Stimulated activated naive CD8-positive, alpha-beta T cell treated with anti-CD3 and anti-CD28 coated beads, Interleukin-15, amount 100 ng/mL, for 72 hours (primary cell): ENCODE measurements around the gene IRF2BPL.
A peak's percentile ranks its signal among the peaks of the same experiment; 100 is the strongest.

Experiments used
- ATAC-seq: fragments of 150-1000 bp; cut with Tn5 transposase; 2 replicates; pipeline ENCODE4 v1.10.0; 2021; ENCODE audit warnings: mild to moderate bottlenecking, moderate library complexity
- DNase-seq, 2 donors: peaks; one replicate each; pipeline ENCODE4 v3.0.0; 2021 to 2022
- H3K27ac Mint-ChIP-seq, 2 donors: one replicate each; pipeline ENCODE4 v1.8.0; 2022; ENCODE audit warnings: mild to moderate bottlenecking in 2 of 2, mixed read lengths in 2 of 2, moderate library complexity in 2 of 2
- H3K27me3 Mint-ChIP-seq: one replicate; pipeline ENCODE4 v1.8.0; 2022; ENCODE audit warnings: mixed read lengths
- H3K4me1 Mint-ChIP-seq: one replicate; pipeline ENCODE4 v1.8.0; 2022; ENCODE audit warnings: mild to moderate bottlenecking, mixed read lengths
- H3K4me3 Mint-ChIP-seq, 2 donors: one replicate each; pipeline ENCODE4 v1.8.0; 2022; ENCODE audit warnings: mild to moderate bottlenecking in 2 of 2, mixed read lengths in 2 of 2, moderate library complexity in 1 of 2
- H3K9me3 Mint-ChIP-seq, 2 donors: one replicate each; pipeline ENCODE4 v1.8.0; 2022; ENCODE audit warnings: mixed read lengths in 2 of 2

IRF2BPL gene

DNA sequence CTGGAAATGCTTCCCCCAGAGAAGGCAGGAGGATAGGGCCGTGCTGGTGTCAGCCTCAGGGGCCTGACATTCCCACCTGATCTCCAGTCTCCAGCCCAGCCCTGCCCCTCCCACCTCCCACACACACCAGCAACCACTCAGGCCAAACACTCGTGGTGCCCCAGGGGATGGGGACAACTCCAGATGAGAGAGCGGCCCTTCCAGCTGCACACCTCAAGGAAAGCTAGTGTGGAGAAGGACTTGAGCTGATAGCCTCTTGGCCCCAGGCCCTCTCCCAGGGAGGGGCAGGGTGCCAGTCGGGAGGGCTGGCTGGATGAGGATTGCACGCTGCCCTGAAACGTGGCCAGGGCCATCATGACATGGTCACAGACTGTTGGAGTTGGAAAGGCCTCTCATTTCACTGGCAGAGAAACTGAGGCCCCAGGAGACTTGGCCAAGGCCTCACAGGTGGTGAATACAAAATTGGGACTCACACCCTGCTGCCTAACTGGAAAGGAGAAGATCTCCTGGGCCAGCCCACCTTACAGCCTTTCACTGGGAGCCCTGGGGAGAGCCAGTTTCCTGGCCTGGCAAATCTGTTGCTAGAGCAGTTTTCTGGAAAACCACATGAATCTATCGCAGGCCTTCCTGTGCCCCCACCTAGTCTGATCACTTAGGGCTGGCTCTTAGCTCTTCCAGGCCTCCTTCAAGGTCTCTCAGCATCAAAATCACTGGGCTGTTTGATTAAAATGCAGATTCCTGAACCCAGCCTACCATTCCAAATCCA, 52.1 kb downstream of the IRF2BPL start:
- Mint-ChIP-seq H3K9me3 (peaks cover 0 to 5% of the 10 kb centered on the region in 2 donors), H3K27me3 (no peaks in the 10 kb centered on the region), H3K27ac (peak overlapping the region; percentile 48 to 97), H3K4me3 (peak overlapping the region in 1 of 2 donors; percentile 77), H3K4me1 (peaks cover 50% of the 10 kb centered on the region)
- ATAC-seq: no peak
- no peak for DNase-seq

DNA sequence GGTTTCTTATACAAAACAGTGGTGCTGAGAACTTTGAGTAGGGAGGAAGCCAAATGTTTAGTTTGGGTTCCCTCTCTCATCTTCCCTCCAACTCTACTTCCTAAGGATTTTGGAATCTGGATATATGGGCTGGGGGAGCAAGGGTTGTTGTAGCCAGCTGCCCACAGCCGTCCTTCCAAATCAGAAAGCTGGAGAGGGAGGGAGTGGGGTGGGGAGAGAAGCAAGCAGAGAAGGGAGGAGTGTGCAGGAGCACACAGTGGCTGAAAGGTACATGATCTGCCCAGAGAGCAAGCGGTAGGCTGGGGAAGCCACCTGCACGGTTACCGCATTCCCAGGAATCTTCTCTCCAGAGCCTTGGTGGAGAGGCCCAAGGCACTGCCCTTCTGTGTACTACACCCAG, 52.7 kb downstream of the IRF2BPL start:
- ATAC-seq: no peak

DNA sequence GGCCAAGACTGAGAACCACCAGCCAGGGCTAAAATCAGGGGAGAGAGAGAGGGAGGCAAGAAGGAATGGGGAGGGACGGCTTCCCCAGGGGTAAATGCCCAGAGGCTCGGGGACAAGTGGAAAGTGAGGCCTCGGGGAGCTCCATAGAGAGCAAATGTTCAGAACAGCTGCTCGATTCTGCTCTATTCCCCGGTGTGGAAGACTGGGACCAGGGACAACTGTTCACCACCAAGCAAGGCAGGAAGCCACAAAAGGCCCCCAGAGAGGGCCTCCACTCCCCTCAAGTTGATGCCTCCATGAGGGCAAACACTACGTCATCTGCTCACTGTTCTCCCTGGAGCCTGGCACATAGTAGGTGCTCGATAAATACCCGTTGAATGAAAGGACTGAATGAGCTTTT, 53.5 kb downstream of the IRF2BPL start:
- Mint-ChIP-seq H3K27me3 (no peaks in the 10 kb centered on the region), H3K9me3 (no peaks in the 10 kb centered on the region), H3K4me1 (peaks cover 50% of the 10 kb centered on the region), H3K27ac (peak overlapping the region in 1 of 2 donors; percentile 74), H3K4me3 (no peak overlapping the region)
- DNase-seq: no peak
- no peak for ATAC-seq

More for the DNA sequence above, 52.7 kb downstream of the IRF2BPL start:
- Mint-ChIP-seq H3K9me3 (no peaks in the 10 kb centered on the region), H3K4me3 (no peak overlapping the region), H3K27ac (peak overlapping the region in 1 of 2 donors; percentile 34), H3K4me1 (peaks cover 50% of the 10 kb centered on the region), H3K27me3 (no peaks in the 10 kb centered on the region)
- DNase-seq: no peak
